Activated CD4-positive, alpha-beta T cell treated with anti-CD3 and anti-CD28 coated beads, Interleukin-2, amount 10 ng/mL, durations not matched to agents 7 days and 5 days (primary cell): ENCODE measurements around the gene OR6P1. TPM values are rescaled to one million over a fixed set of nuclear protein-coding genes. Genes with fewer than 3 reads are reported as not detected.

Source experiments
- CTCF ChIA-PET: fragments of 350-600 bp; sonication (Branson Sonifier 250); formaldehyde crosslinking; loops from one replicate; lab custom pipeline; 2021; ENCODE audit warnings: antibody characterized with exemption; lab: Charles Lee
- POLR2A ChIA-PET: fragments of 350-600 bp; sonication (Branson Sonifier 250); formaldehyde crosslinking; loops from one replicate; lab custom pipeline; 2021; ENCODE audit warnings: antibody characterized with exemption; lab: Charles Lee
- DNase-seq: peaks from one replicate; pipeline ENCODE4 v3.0.0-alpha.2; 2020
- H3K27ac Mint-ChIP-seq: one replicate; pipeline ENCODE4 v1.8.0; 2021; ENCODE audit warnings: mild to moderate bottlenecking, moderate library complexity, mixed read lengths
- H3K27me3 Mint-ChIP-seq: one replicate; pipeline ENCODE4 v1.8.0; 2021; ENCODE audit warnings: mixed read lengths
- H3K36me3 Mint-ChIP-seq: one replicate; pipeline ENCODE4 v1.8.0; 2021; ENCODE audit warnings: low read depth, mixed read lengths
- H3K4me1 Mint-ChIP-seq: one replicate; pipeline ENCODE4 v1.8.0; 2021; ENCODE audit warnings: mixed read lengths
- H3K4me3 Mint-ChIP-seq: one replicate; pipeline ENCODE4 v1.8.0; 2021; ENCODE audit warnings: mild to moderate bottlenecking, moderate library complexity, mixed read lengths
- H3K9me3 Mint-ChIP-seq: one replicate; pipeline ENCODE4 v1.8.0; 2021; ENCODE audit warnings: mixed read lengths
- total RNA-seq, 2 experiments: library from RNA; stranded (reverse); gene quantifications; one replicate each; pipeline ENCODE4 v1.2.3, GENCODE V29; 2021

OR6P1 gene, protein sequence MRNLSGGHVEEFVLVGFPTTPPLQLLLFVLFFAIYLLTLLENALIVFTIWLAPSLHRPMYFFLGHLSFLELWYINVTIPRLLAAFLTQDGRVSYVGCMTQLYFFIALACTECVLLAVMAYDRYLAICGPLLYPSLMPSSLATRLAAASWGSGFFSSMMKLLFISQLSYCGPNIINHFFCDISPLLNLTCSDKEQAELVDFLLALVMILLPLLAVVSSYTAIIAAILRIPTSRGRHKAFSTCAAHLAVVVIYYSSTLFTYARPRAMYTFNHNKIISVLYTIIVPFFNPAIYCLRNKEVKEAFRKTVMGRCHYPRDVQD
- not detected for total RNA-seq

DNA sequence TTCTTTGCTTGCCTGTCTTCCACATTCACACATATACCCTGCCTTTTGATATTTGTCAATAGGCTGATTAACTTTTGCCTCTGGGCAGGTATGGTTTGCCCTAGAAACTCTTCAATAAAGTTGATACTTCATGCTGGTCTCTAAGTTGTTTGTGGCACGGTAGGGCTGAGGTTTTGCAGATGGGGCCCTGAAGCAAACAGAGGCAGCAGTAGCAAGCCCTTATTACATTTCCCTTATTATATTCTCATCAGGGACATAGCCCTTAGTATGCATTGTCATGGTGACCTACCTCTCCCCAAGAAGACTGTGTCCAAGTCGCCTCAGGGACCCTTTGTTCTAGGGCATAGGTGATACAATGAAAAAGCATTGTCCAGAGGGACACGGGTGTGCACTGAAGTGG lies at the start of gene OR6P1:
TSS of gene OR6P1 (minus strand) at position 101 of the 400 bp plus-strand sequence. CDS start 6,976 bp downstream, outside the sequence.
- peaks cover 22% of the 10 kb centered on the region for H3K27me3 Mint-ChIP-seq
- no peaks in the 10 kb centered on the region for H3K9me3 Mint-ChIP-seq
- no peak within 1 kb of the TSS for H3K4me3 Mint-ChIP-seq
- ChIA-PET POLR2A (no interaction called here), CTCF (no interaction called here)
- no peaks in the 10 kb centered on the region for H3K4me1 Mint-ChIP-seq
- H3K27ac Mint-ChIP-seq, result no peak within 1 kb of the TSS
- H3K36me3 Mint-ChIP-seq, result no peaks in the 10 kb centered on the region
- DNase-seq, result no peak

DNA sequence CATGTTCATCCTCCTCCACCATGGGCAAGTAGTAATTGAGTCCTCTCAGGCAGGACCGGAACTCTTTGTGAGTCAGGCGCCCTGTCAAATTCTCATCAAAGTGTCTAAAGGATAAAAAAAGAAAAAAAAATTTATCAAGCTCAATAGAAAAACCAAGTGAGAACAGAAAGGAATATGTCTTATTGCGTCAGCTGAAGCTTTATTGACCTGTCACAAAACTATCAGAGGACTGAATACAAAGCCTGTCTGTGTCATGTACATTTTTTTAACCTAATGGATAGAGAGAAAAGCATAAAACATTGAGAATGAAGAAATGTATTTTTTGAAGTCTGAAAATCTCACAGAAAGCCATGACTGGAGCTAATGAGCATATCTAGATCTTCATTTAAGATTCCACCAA lies 43.4 kb upstream of the OR6P1 start:
- Mint-ChIP-seq H3K27me3 (peaks cover 7% of the 10 kb centered on the region), H3K4me3 (no peak overlapping the region), H3K9me3 (no peaks in the 10 kb centered on the region), H3K36me3 (no peaks in the 10 kb centered on the region), H3K4me1 (peaks cover 2% of the 10 kb centered on the region), H3K27ac (no peak overlapping the region)
- ChIA-PET POLR2A (no interaction called here), CTCF (no interaction called here)
- no peak for DNase-seq

DNA sequence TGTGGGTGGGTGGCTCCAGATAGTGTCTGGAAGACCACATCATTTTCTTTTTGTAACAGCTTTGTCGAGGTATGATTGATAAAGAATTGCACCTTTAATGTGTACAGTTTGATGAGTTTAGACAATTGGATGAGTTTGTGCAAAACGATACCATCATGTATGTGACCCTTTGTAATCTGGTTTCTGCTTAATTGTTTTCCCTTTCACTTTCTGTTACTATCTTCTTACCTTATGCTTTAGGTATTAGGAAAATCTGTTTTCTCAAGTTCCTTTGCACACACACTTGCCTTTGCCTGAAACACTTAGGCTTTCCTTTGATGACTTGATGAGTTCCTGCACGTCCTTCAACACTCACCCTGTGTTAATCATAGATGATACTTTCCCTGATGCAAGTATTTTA lies 41.5 kb upstream of the OR6P1 start:
- H3K4me3 Mint-ChIP-seq, result no peak overlapping the region

DNA sequence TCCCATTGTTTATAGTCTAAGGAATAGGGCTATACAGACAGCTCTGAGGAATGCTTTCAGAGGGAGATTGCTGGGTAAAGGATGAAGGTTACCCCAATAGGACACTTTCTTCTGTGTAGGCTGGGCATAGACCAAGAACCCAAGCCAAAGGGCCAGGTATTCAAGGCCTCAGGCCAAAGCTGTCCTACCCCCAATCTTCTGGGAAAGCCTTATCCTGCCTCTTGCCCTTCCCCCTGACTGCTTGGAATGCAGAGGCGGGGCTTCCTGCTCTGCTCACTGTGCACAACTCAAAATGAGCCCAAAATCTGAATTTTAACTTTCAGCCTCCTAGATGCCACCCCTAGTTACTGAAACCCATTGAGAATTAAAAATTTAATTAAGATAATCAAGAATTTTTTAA lies 36.9 kb upstream of the OR6P1 start:
- Mint-ChIP-seq H3K4me1 (peaks cover 2% of the 10 kb centered on the region), H3K4me3 (no peak overlapping the region), H3K27me3 (peaks cover 3% of the 10 kb centered on the region), H3K27ac (no peak overlapping the region), H3K36me3 (no peaks in the 10 kb centered on the region), H3K9me3 (no peaks in the 10 kb centered on the region)
- ChIA-PET CTCF (no interaction called here), POLR2A (no interaction called here)
- no peak for DNase-seq

More for the DNA sequence above, 41.5 kb upstream of the OR6P1 start:
- no peaks in the 10 kb centered on the region for H3K9me3 Mint-ChIP-seq
- no peaks in the 10 kb centered on the region for H3K36me3 Mint-ChIP-seq
- H3K4me1 Mint-ChIP-seq, result peaks cover 2% of the 10 kb centered on the region
- ChIA-PET POLR2A (no interaction called here), CTCF (no interaction called here)
- DNase-seq, result no peak
- H3K27me3 Mint-ChIP-seq, result peaks cover 7% of the 10 kb centered on the region
- no peak overlapping the region for H3K27ac Mint-ChIP-seq

DNA sequence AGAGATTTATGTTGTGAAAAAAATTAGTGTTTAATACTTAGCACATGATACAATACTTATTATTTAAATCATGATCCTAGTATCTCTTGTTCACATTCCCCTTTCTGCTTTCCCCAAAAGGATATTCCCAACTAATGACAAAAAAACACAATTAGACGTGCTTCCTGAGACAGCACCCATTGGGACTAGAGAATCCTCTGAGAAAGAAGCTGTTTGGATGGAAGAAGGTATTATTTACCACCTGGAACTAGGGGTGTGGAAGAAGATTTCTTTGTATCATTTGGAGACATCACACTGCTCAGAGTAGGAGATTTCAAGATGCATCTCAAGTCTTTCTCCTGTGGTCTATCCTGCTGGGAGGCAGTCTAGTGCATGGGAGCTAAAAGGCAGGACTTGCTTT lies 34.6 kb upstream of the OR6P1 start, which contains the start of gene OR10Z1:
TSS of gene OR10Z1 (plus strand) at position 301 of the 400 bp plus-strand sequence. CDS start 1,171 bp downstream, outside the sequence.
- CTCF ChIA-PET, result no interaction called here
- Mint-ChIP-seq H3K4me1 (no peaks in the 10 kb centered on the region), H3K27me3 (peaks cover 5% of the 10 kb centered on the region), H3K9me3 (no peaks in the 10 kb centered on the region), H3K36me3 (no peaks in the 10 kb centered on the region), H3K4me3 (no peak within 1 kb of the TSS), H3K27ac (no peak within 1 kb of the TSS)
- no peak for DNase-seq
- POLR2A ChIA-PET, result no interaction called here

DNA sequence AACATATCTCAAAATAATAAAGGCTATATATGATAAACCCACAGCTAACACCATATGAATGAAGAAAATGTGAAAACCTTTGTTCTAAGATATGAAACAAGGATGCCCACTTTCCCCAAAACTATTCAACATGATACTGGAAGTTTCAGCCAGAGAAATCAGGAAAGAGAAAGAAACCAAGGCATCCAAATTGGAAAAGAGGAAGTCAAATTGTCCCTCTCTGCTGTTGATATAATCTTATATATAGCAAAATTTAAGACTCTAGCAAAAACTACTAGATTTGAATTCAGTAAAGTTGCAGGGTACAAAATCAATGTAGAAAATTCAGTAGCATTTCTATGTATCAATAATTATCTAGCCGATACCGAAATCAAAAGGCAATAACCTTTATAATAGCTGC lies 30.4 kb upstream of the OR6P1 start:
- no peak for DNase-seq
- Mint-ChIP-seq H3K36me3 (no peaks in the 10 kb centered on the region), H3K4me1 (no peaks in the 10 kb centered on the region), H3K27ac (no peak overlapping the region), H3K27me3 (peaks cover 5% of the 10 kb centered on the region), H3K4me3 (no peak overlapping the region), H3K9me3 (peaks cover 16% of the 10 kb centered on the region)
- ChIA-PET CTCF (no interaction called here), POLR2A (no interaction called here)

DNA sequence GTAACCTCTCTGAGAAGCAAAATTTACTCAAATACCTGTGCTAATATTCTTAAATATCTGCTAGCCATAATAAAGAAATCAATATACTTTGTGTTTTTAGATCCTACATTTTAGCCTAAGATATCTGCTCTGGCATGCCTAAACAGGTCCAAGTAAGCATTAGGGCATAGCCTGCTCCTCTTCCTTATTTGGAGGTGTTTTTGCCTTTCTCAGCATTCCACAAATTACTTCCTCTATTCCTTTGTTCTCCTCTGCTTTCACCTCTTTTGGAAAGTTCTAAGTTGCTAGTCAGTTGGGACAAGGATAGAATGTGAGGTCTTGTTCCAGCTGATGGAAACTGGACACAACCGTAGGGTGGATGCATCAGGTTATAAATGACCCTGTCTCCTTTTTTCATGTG lies 16.6 kb upstream of the OR6P1 start:
- Mint-ChIP-seq H3K4me3 (no peak overlapping the region), H3K9me3 (no peaks in the 10 kb centered on the region), H3K36me3 (no peaks in the 10 kb centered on the region), H3K4me1 (no peaks in the 10 kb centered on the region), H3K27me3 (peaks cover 4% of the 10 kb centered on the region), H3K27ac (no peak overlapping the region)
- DNase-seq, result no peak
- POLR2A ChIA-PET, result no interaction called here
- CTCF ChIA-PET, result no interaction called here

DNA sequence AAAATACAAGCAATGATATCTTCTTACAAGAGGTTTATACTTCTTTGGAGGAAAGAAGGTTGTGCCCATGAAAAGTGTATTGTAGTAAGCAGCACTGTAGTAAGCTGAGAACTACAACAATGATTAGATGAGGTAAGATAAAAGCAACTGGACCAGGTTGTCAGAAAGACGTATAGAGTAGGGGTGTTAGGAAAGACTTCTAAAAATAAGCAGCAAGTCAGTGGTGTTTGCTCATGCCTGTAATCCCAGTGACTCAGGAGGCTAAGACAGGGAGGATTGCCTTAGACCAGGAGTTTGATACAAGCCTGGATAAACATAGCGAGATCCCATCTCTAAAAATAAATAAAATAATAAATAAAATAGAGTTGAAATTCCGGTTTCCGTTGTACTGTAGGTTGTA lies 13.6 kb upstream of the OR6P1 start:
- no peak overlapping the region for H3K4me3 Mint-ChIP-seq
- no peak for DNase-seq
- H3K36me3 Mint-ChIP-seq, result no peaks in the 10 kb centered on the region

DNA sequence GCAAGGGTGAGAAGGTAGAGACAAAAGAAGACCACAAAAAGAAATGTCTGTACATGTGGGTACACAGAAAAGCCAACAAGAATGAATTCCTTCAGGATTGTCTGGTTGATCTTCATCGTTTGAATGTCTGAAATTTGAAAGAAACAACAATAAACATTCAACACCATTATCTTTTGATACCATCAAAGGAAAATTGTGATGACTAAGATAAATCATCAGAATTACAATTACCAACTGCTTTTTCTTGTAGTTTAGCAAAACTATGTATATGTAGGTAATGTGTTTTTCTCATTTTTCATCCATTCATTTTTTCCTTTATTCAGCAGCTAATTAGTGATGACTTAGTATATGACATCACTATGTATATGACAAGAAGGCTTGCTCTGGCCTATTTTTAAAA lies 9.4 kb upstream of the OR6P1 start, which contains the start of gene OR10X1:
TSS of gene OR10X1 (minus strand) at position 167 of the 400 bp plus-strand sequence. CDS start at position 167, 0 bp downstream.
- ChIA-PET POLR2A (no interaction called here), CTCF (no interaction called here)
- Mint-ChIP-seq H3K27me3 (peaks cover 10% of the 10 kb centered on the region), H3K4me1 (no peaks in the 10 kb centered on the region), H3K4me3 (no peak within 1 kb of the TSS), H3K9me3 (no peaks in the 10 kb centered on the region), H3K36me3 (no peaks in the 10 kb centered on the region), H3K27ac (no peak within 1 kb of the TSS)
- no peak for DNase-seq

More for the DNA sequence above, 13.6 kb upstream of the OR6P1 start:
- no peaks in the 10 kb centered on the region for H3K9me3 Mint-ChIP-seq
- no peaks in the 10 kb centered on the region for H3K4me1 Mint-ChIP-seq
- H3K27me3 Mint-ChIP-seq, result peaks cover 6% of the 10 kb centered on the region
- CTCF ChIA-PET, result no interaction called here
- POLR2A ChIA-PET, result no interaction called here
- H3K27ac Mint-ChIP-seq, result no peak overlapping the region

DNA sequence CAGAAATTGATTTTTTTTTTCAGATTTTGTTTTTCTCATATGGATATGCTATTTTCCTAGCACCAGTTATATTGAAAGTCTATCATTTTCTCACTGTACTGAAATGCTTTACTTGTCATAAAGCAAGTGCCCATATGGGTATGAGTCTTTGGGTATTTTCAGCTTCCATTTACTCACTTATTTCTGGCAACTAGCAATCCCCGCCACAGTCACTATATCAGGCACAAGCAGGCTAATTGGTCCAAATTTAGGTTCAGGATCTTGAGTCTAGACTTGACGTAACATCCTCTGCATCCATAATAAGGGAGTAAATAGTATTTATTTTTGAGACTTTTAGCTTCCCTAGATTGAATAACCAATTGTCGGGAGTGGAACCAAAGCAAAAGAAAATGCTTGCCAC lies 7.2 kb upstream of the OR6P1 start:
- Mint-ChIP-seq H3K4me1 (no peaks in the 10 kb centered on the region), H3K9me3 (no peaks in the 10 kb centered on the region), H3K4me3 (no peak overlapping the region), H3K36me3 (no peaks in the 10 kb centered on the region), H3K27ac (no peak overlapping the region), H3K27me3 (peaks cover 16% of the 10 kb centered on the region)
- no peak for DNase-seq
- POLR2A ChIA-PET, result no interaction called here
- CTCF ChIA-PET, result no interaction called here

DNA sequence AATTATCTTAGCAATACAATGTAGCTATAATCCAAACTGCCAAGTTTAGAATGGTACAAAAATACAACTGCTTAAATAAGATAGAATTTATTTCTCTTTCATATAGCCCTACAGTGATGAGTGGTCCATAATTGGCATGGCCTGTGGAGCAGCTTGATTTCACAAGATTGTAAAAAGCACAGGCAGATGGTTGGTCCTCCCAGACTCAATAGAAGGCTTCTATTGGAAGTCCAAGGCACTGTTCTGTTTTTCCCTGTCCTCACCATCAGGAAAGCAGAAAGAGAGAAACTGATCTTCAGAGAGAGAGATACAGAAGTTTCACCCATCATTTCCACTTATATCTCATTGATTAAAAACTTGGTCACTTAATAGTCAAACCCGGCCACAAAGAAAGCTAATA lies 1.8 kb upstream of the OR6P1 start:
- no peak overlapping the region for H3K4me3 Mint-ChIP-seq
- POLR2A ChIA-PET, result no interaction called here
- H3K4me1 Mint-ChIP-seq, result no peaks in the 10 kb centered on the region
- DNase-seq, result no peak
- CTCF ChIA-PET, result no interaction called here
- H3K36me3 Mint-ChIP-seq, result no peaks in the 10 kb centered on the region
- H3K27ac Mint-ChIP-seq, result no peak overlapping the region
- H3K27me3 Mint-ChIP-seq, result peaks cover 22% of the 10 kb centered on the region
- no peaks in the 10 kb centered on the region for H3K9me3 Mint-ChIP-seq

DNA sequence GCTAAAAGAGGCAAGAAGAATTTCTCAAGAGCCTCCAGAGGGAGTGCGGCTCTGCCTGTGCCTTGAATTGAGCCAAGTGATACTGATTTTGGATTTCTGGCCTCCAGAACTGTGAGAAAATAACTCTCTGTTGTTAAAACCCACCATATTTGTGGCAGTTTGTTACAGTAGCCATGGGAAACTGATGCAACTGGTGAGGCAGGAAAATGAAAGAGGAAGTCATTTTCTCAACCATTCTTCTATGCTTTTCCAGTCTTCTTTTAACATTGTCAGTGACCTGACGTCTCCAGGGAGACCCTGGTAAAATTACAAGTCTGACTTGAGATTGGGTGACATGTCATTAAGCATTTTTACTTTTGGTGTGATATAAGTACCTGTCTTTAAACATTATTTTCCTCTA lies 5.8 kb downstream of the OR6P1 start:
- H3K27ac Mint-ChIP-seq, result no peak overlapping the region

DNA sequence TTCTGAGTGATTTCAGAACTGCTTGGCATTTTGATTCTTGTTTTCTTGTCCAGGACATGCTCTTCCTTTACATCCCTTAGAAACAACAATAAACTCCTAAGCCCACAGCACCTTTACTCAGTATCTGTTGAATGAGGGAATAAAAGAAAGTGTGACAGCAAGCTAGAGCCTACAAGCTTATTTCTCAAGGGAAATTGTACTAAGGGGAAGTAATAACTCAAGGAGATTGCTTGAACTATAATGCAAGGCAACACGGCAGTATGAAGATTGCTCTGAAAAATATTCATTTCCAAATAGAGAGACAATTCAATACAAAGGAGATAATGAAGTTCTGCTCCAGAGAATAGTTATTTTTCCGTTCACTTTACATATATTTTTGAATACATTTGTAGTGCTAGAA lies 6.5 kb downstream of the OR6P1 start:
- H3K27ac Mint-ChIP-seq, result no peak overlapping the region
- POLR2A ChIA-PET, result no interaction called here
- no peak overlapping the region for H3K4me3 Mint-ChIP-seq
- H3K4me1 Mint-ChIP-seq, result no peaks in the 10 kb centered on the region
- CTCF ChIA-PET, result no interaction called here
- no peak for DNase-seq
- H3K36me3 Mint-ChIP-seq, result no peaks in the 10 kb centered on the region
- no peaks in the 10 kb centered on the region for H3K9me3 Mint-ChIP-seq
- peaks cover 4% of the 10 kb centered on the region for H3K27me3 Mint-ChIP-seq

More for the DNA sequence above, 5.8 kb downstream of the OR6P1 start:
- POLR2A ChIA-PET, result no interaction called here
- CTCF ChIA-PET, result no interaction called here
- no peak overlapping the region for H3K4me3 Mint-ChIP-seq
- peaks cover 4% of the 10 kb centered on the region for H3K27me3 Mint-ChIP-seq
- H3K9me3 Mint-ChIP-seq, result no peaks in the 10 kb centered on the region
- no peaks in the 10 kb centered on the region for H3K4me1 Mint-ChIP-seq
- DNase-seq, result no peak
- H3K36me3 Mint-ChIP-seq, result no peaks in the 10 kb centered on the region

DNA sequence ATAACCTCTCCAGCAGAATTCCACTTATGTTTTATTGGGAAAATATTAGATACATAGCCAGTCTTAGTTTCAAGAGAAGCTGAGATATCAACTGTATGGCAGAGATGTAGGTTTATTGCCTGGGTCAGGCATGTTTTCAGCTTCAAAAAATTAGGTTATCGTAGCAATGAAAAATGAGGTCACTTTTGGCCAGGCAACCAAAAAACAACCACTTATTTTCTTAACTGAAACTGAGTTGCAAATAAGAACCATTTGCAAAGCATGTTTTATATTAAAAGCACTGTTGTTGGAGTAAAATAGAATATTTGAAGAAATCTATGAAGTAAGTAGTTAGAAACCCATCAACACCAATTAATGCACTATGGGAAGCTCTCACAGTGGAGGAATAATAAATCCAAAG lies 10.7 kb downstream of the OR6P1 start:
- H3K4me3 Mint-ChIP-seq, result no peak overlapping the region
- H3K9me3 Mint-ChIP-seq, result no peaks in the 10 kb centered on the region
- peaks cover 2% of the 10 kb centered on the region for H3K27me3 Mint-ChIP-seq
- no peaks in the 10 kb centered on the region for H3K4me1 Mint-ChIP-seq
- no peaks in the 10 kb centered on the region for H3K36me3 Mint-ChIP-seq
- DNase-seq, result no peak
- ChIA-PET CTCF (no interaction called here), POLR2A (no interaction called here)
- no peak overlapping the region for H3K27ac Mint-ChIP-seq
